Measurements from ENCODE around the gene ARID1B. TPM values are rescaled to one million over a fixed set of nuclear protein-coding genes. Genes with fewer than 3 reads are reported as not detected.

Gene ARID1B
- total RNA-seq, 4 donors from 2014 or later = 70.5 to 135 (median 78.2) TPM

- no peak for DNase-seq (ENCODE audit: low spot score)
- ATAC-seq (ENCODE audit: low FRiP score) = peak; percentile 70
- TF ChIP-seq CTCF (IDR thresholded peaks at IDR 0.05) = no peak
Observed at GRCh38 chr6:157075549-157076450, 298.6 kb downstream of the ARID1B start.

GRCh38 chr6:157076451-157076822 lies 299.3 kb downstream of the ARID1B start:
- no peak for ATAC-seq (ENCODE audit: low FRiP score)

GRCh38 chr6:157077251-157077650 lies 300.1 kb downstream of the ARID1B start:
- ATAC-seq (ENCODE audit: low FRiP score) (no peak), DNase-seq (ENCODE audit: low spot score) (no peak)
- no peak for TF ChIP-seq CTCF (IDR thresholded peaks at IDR 0.05)

More at GRCh38 chr6:157076451-157076822, 299.3 kb downstream of the ARID1B start:
- no peak for DNase-seq (ENCODE audit: low spot score)
- TF ChIP-seq CTCF (IDR thresholded peaks at IDR 0.05) = no peak

- DNase-seq (ENCODE audit: low spot score) = no peak
- ATAC-seq (ENCODE audit: low FRiP score) = no peak
- no peak for TF ChIP-seq CTCF (IDR thresholded peaks at IDR 0.05)
Observed at GRCh38 chr6:157078326-157078725, 301.1 kb downstream of the ARID1B start.

- no peak for ATAC-seq (ENCODE audit: low FRiP score)
- no peak for DNase-seq (ENCODE audit: low spot score)
- no peak for TF ChIP-seq CTCF (IDR thresholded peaks at IDR 0.05)
Observed at GRCh38 chr6:157079277-157079676, 302.1 kb downstream of the ARID1B start.

- ATAC-seq (ENCODE audit: low FRiP score) = no peak
- no peak for TF ChIP-seq CTCF (IDR thresholded peaks at IDR 0.05)
Observed at GRCh38 chr6:157079771-157080170, 302.6 kb downstream of the ARID1B start.

GRCh38 chr6:157080986-157081391 lies 303.8 kb downstream of the ARID1B start:
- no peak for TF ChIP-seq CTCF (IDR thresholded peaks at IDR 0.05)
- ATAC-seq (ENCODE audit: low FRiP score) (no peak), DNase-seq (ENCODE audit: low spot score) (no peak)

More at GRCh38 chr6:157079771-157080170, 302.6 kb downstream of the ARID1B start:
- DNase-seq (ENCODE audit: low spot score) = no peak
